Cerebellar nuclear complex (tissue), 1 donor: ENCODE measurements around the gene FGF10.

Source experiments
- DNase-seq, 2 experiments: peaks; one replicate each; lab custom pipeline; 2025; lab: John Stamatoyannopoulos, UW

FGF10 gene

GRCh38 chr5:44356231-44356630 lies 33.0 kb downstream of the FGF10 start:
- DNase-seq, result no peak

GRCh38 chr5:44345871-44346270 lies 43.3 kb downstream of the FGF10 start:
- no peak for DNase-seq

DNA sequence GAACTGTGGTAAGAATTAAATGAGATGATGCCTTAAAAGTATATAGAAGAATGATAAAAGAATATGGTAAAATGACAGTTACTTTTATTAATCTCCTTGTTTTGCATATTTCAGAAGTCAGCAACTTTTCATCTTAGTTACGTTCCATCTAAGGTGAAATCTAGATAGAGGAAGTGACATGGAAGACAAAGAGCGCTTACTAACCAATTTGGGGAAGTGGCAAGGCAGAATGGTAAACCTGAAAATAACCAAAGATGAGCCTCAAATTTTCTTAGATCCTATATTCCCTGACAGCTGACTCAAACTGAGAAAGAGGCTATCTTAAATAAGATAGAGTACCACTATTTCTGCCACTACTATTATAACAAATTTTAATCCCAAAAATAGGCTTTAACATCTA lies 52.5 kb downstream of the FGF10 start:
- no peak for DNase-seq

GRCh38 chr5:44334622-44335021 lies 54.6 kb downstream of the FGF10 start:
- DNase-seq, result no peak

DNA sequence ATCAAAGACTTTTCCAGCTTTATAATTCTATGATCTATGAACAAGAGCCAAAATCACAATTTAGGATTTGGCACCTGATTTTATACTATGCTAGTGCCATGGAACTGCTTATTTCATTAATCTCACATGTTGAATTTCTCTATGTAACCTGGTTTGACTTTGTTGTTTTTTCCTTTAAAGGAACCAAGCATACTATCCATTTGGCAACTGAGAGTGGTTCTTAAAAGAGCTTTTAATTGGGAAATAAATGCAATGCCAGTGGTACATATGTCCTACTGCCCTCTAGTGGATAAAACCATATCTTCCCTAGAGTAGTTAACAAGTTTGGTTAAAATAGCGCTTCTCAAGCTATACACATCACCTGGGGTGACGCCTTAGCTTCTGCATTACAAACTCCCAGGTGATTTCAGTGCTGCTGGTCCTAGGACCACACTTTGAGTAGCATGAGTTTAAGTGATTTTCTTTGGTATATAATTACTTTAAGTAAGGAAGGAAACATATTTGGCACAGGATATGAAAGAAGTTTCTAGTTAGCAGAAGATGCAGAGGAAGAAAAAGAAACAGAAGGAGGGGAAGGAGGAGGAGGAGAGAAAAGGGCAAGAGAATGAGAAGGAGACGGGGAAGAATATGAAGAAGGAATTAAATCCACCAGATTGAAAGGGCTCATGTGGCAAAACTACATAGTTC lies 56.8 kb downstream of the FGF10 start:
- no peak for DNase-seq

GRCh38 chr5:44331471-44332050 lies 57.7 kb downstream of the FGF10 start:
- DNase-seq, result no peak

- DNase-seq, result no peak
Measured at GRCh38 chr5:44329716-44330115, 59.5 kb downstream of the FGF10 start.

- DNase-seq, result no peak
Measured at GRCh38 chr5:44321144-44321725, 68.0 kb downstream of the FGF10 start.

- DNase-seq, result no peak
Measured at GRCh38 chr5:44320188-44320587, 69.0 kb downstream of the FGF10 start.

DNA sequence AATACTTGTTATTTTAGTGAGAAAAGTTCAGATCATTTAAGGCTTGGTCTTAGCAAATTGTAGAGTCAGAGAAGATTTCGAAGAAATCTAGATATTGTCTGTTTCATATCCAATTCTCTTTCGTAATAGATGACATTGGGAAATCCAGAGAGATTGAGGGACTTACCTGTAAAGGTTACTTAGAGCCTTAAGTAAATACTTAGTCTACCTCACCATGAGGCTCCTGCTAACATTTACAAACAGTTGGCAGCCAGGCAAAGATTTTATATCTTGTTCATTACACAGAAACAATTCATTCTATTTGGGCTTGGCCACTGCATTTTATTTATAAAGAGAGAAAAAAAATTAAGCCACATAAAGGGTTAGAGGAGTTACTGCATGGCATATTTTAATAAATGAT lies 70.3 kb downstream of the FGF10 start:
- DNase-seq, result no peak

- DNase-seq, result no peak
Measured at GRCh38 chr5:44312374-44312773, 76.8 kb downstream of the FGF10 start.

DNA sequence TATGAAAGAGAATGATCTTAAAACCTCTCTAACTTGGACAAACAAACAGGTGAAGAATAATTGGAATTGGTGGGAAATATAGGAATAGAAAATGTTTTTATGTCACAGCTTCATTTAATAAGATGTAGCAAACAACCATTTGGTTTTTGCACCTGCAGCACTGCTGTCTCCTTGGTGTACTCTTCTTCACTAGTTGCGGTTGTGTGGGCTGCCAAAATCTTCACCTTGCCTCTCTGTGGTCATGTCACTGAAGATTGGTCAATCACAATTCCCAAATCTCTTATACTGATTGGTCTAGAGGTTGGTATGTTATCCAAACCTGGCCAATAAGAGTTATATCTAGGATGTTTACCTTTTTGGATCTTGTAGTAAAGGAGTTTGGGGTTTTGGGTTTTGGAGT lies 88.7 kb downstream of the FGF10 start:
- no peak for DNase-seq

DNA sequence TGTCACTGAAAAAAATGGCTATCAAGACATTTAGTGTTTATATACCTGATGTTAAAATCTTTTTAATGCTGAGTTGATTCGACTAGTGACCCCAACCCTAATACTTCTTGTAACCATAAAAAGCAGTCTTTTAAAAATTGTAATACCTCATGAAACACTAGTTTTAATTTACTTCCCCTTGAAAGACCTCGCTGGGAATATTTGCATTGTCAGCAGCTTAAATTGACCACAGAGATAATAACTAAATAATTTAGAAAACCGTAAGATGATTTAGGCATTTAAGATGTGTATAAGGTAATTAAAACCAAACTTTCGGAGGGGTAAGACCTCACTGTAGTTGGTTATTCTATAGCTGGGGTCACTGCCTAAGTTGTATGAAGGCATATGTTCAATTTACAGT lies 89.8 kb downstream of the FGF10 start:
- DNase-seq, result no peak

GRCh38 chr5:44294516-44294915 lies 94.7 kb downstream of the FGF10 start:
- DNase-seq, result no peak

- no peak for DNase-seq
Measured at GRCh38 chr5:44292736-44293135, 96.5 kb downstream of the FGF10 start.

- DNase-seq, result no peak
Measured at GRCh38 chr5:44278469-44278868, 110.8 kb downstream of the FGF10 start.

GRCh38 chr5:44275908-44276307 lies 113.3 kb downstream of the FGF10 start:
- no peak for DNase-seq

DNA sequence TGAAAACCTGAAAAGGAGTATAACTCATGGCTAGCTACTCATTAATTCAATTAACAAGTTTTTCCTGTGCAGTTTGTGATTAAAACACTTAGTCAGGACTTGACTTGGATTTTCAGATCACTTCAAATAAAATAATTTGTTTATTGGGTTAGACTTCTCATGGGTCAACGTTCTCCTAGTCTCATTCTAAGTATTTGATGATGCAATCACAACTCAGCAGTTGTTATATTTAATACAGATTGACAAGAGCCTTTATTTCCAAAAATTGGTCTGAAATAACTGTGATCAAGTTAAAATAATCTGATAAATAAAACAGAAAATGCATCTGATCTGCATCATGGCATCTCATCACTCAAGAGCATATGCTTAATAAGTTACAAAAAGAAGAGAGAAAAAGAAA lies 113.9 kb downstream of the FGF10 start:
- no peak for DNase-seq

DNA sequence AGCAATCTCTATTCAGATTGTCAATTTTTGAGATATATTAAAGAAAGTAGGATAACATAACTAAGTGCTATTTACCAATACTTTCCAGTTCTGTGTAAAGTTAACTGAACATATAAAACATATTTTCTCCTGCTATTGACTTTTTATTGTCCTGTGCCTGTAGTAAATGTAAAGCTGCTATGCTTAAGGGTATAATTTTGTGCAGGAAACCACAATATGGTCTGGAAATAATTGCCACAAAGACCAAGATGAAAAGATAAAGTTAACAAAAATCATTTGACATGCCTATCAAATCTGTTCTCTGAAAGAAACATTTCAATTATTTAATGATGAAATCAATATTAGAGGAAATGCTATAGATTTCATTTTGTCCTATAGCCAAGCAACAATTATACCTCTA lies 121.3 kb downstream of the FGF10 start:
- no peak for DNase-seq

DNA sequence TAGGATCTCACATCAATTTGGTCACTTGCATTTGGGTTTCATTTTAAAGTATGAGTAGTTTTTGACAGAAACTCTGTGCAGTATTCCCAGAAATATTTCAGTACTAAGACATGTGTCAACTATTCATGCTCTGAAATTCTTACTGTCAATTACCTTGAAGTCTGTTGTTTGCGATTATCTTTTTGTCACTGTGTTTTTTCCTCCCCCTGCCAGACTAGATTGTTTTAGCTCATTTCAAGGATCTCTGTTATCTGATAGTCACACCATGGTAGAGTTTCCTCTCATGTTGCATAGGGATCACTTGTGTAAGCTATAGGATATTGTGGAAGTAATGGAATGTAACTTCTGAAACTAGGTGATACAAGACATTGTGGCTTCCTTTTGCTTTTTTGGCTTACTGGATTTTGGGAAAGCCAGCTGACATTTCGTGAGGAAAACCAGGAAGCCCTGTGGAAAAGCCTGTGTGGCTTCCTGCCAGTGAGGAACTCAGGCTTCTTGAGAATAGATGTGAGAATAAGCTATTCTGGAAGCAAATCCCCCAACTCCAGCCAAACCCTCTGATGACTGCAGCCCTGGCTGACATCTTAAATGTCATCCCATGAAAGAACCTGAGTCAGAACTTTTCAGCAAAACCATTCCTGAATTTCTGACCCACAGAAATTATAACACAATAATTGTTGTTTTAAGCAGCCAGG lies 122.2 kb downstream of the FGF10 start:
- no peak for DNase-seq

DNA sequence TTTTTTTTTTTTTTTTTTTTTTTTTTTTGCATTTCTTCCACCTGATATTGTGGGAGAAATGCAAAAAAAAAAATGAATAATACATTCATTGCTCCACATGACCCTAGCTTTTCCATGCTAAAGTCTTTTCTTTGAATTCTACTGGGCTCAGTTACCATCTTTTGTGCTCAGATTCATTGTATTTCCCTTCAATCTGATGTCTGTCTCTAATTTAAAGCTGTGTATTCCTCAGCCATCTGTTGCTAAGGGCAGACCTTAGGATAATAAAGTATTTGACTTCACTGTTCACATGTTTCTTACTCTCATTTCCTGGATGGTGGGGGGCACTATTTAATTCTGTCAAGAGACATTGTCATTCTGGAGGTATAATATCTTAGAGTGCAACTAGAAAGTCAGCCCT lies 123.5 kb downstream of the FGF10 start:
- DNase-seq, result no peak

GRCh38 chr5:44260793-44261192 lies 128.4 kb downstream of the FGF10 start:
- no peak for DNase-seq
